ENCODE results near the gene CHAC2.

DNA sequence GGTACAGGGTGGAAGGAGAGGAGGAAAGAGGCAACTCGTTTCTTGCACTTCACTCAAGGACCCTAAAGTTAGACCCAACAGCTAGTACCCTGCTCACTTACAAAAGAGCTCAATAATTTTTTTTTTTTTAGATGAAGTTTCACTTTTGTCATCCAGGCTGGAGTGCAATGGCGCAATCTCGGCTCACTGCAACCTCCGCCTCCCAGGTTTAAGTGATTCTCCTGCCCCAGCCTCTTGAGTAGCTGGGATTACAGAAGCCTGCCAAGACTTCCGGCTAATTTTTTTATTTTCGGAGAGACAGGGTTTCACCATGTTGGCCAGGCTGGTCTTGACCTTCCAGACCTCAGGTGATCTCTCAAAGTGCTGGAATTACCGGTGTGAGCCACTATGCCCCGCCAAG is 15.1 kb downstream of the CHAC2 start:
- TF ChIP-seq CTCF (IDR thresholded peaks at IDR 0.05; ENCODE audit: low read depth, low read length) (no peak), EZH2phosphoT487 (IDR thresholded peaks at IDR 0.05; ENCODE audit: low read depth) (no peak)

Measured in OCI-LY3 (cell line).